A673 (cell line): ENCODE measurements around the gene STIM1. TPM values are rescaled to one million over a fixed set of nuclear protein-coding genes. Genes with fewer than 3 reads are reported as not detected.
A peak's percentile ranks its signal among the peaks of the same experiment; 100 is the strongest.

Experiments used
- BruUV-seq: library from RNA; stranded (reverse); fragments of 400-500 nt; replicated peaks from 2 replicates; lab custom pipeline; 2021; lab: Mats Ljungman, UMichigan
- CTCF ChIA-PET: fragments of 300-600 bp; sonication (Branson Sonifier 250); formaldehyde crosslinking; loops from one replicate; lab custom pipeline; 2022; ENCODE audit warnings: antibody characterized with exemption; lab: Charles Lee
- POLR2A ChIA-PET: fragments of 300-600 bp; sonication (Branson Sonifier 250); formaldehyde crosslinking; loops from one replicate; lab custom pipeline; 2022; ENCODE audit warnings: antibody characterized with exemption; ENCODE audit not compliant: low non-redundant PET; lab: Charles Lee
- DNase-seq: peaks from one replicate; pipeline ENCODE4 v3.0.0-alpha.2; 2015; ENCODE audit warnings: low spot score
- H3K27ac ChIP-seq: fragments of 200-600 bp; sonication (generic); 2 replicates; pipeline ENCODE4 v1.5.1; 2016; ENCODE audit warnings: mixed run types, low read depth, mild to moderate bottlenecking, mixed read lengths, antibody characterized with exemption, low read length; ENCODE audit not compliant: poor library complexity, severe bottlenecking
- H3K27me3 ChIP-seq: fragments of 200-600 bp; sonication (generic); replicated peaks from 2 replicates; pipeline ENCODE4 v1.6.1; 2017; ENCODE audit warnings: mixed run types, low read depth, mild to moderate bottlenecking, mixed read lengths, antibody characterized with exemption, low read length; ENCODE audit not compliant: insufficient read depth, poor library complexity
- H3K36me3 ChIP-seq: fragments of 200-600 bp; sonication (generic); 2 replicates; pipeline ENCODE4 v1.6.1; 2016; ENCODE audit warnings: mixed run types, mild to moderate bottlenecking, mixed read lengths, antibody characterized with exemption, low read length; ENCODE audit not compliant: insufficient read depth, poor library complexity, severe bottlenecking
- H3K4me1 ChIP-seq: fragments of 200-600 bp; sonication (generic); 2 replicates; pipeline ENCODE4 v1.6.1; 2017; ENCODE audit warnings: mixed run types, mild to moderate bottlenecking, mixed read lengths, antibody characterized with exemption, low read length; ENCODE audit not compliant: insufficient read depth, poor library complexity, severe bottlenecking
- H3K4me3 ChIP-seq: fragments of 200-600 bp; sonication (generic); 2 replicates; pipeline ENCODE4 v1.5.1; 2016; ENCODE audit warnings: low read depth, mixed run types, mild to moderate bottlenecking, mixed read lengths, low read length; ENCODE audit not compliant: poor library complexity, severe bottlenecking
- H3K9me3 ChIP-seq: fragments of 200-600 bp; sonication (generic); 2 replicates; pipeline ENCODE4 v1.6.1; 2016; ENCODE audit warnings: mixed run types, low read depth, mild to moderate bottlenecking, mixed read lengths, antibody characterized with exemption, low read length; ENCODE audit not compliant: poor library complexity, severe bottlenecking
- EZH2 ChIP-seq: fragments of 200-600 bp; sonication (generic); IDR thresholded peaks from 2 replicates; pipeline ENCODE4 v1.6.1; 2017; ENCODE audit warnings: borderline replicate concordance, low read depth, mild to moderate bottlenecking, mixed read lengths, antibody characterized with exemption, low read length; ENCODE audit not compliant: poor library complexity, severe bottlenecking
- intact Hi-C: fragments of 100-400 bp; cut with micrococcal nuclease; formaldehyde crosslinking; loops from one replicate; pipeline ENCODE4 v1.10.0; 2022; ENCODE audit not compliant: unreplicated experiment
- total RNA-seq: library from RNA; stranded (reverse); gene quantifications from 2 replicates; pipeline ENCODE4 v1.2.3, GENCODE V29; 2021
- TF ChIP-seq, protein P1 (sequence below): fragments of 300-800, 200-600 bp; sonication (generic); conservative IDR thresholded peaks from 2 replicates; pipeline ENCODE4 v1.5.1; 2017; ENCODE audit warnings: low read depth, mild to moderate bottlenecking, antibody characterized with exemption, low read length, moderate library complexity, mixed read lengths

STIM1 gene
- total RNA-seq, 1 experiment from 2014 or later = 14.2 TPM

DNA sequence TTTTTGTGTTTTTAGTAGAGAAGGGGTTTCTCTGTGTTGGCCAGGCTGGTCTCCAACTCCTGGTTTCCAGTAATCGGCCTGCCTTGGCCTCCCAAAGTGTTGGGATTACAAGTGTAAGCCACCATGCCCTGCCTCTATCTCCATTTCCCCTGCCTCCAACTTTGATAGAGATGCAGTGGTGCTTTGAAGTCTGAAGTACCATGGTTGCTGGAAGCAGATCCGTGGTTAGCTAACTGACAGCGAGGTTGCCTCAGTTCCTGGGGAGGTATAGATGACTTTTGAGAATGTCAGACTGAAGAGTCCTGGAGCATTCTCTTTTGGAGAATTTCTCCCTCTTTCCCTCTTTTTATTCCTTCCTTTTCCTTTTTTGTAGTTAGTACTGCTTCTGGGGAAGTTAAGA, 127.6 kb downstream of the STIM1 start:
- BruUV-seq = no TSS peak
- POLR2A ChIA-PET = no interaction called here
- H3K9me3 ChIP-seq = no peaks in the 10 kb centered on the region
- H3K27ac ChIP-seq = no peak overlapping the region
- H3K27me3 ChIP-seq = no peaks in the 10 kb centered on the region
- intact Hi-C loops = no loop called here
- H3K4me3 ChIP-seq = no peak overlapping the region
- CTCF ChIA-PET = no interaction called here
- no peak for TF ChIP-seq EZH2
- no peaks in the 10 kb centered on the region for H3K36me3 ChIP-seq
- no peak for DNase-seq
- H3K4me1 ChIP-seq = no peaks in the 10 kb centered on the region

DNA sequence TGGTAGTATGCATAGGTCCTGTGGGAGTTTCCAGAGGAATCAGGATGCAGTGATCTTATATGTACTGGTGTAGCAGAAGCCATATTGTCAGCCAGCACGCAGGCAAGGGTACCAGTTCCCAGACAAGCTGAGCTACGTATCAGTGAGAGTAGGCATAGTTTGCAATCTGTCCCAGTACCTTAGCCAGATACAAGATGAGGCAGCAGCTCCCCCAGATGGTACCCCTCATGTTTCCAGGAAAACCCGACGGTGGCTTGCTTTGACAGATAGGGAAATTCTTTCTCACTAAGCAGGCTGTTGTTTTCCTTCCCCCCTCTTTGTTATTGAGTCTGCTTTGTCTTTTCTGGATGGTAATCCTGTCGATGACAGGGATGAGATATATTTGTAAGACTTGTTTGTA, 129.4 kb downstream of the STIM1 start:
- Histone ChIP-seq H3K9me3 (no peaks in the 10 kb centered on the region), H3K4me3 (no peak overlapping the region), H3K4me1 (no peaks in the 10 kb centered on the region), H3K27me3 (no peaks in the 10 kb centered on the region), H3K27ac (no peak overlapping the region), H3K36me3 (no peaks in the 10 kb centered on the region)
- no peak for TF ChIP-seq EZH2
- TF ChIP-seq, protein P1, sequence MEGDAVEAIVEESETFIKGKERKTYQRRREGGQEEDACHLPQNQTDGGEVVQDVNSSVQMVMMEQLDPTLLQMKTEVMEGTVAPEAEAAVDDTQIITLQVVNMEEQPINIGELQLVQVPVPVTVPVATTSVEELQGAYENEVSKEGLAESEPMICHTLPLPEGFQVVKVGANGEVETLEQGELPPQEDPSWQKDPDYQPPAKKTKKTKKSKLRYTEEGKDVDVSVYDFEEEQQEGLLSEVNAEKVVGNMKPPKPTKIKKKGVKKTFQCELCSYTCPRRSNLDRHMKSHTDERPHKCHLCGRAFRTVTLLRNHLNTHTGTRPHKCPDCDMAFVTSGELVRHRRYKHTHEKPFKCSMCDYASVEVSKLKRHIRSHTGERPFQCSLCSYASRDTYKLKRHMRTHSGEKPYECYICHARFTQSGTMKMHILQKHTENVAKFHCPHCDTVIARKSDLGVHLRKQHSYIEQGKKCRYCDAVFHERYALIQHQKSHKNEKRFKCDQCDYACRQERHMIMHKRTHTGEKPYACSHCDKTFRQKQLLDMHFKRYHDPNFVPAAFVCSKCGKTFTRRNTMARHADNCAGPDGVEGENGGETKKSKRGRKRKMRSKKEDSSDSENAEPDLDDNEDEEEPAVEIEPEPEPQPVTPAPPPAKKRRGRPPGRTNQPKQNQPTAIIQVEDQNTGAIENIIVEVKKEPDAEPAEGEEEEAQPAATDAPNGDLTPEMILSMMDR = peak; percentile 24; the same call in 1 of the 2 replicates
- no peak for DNase-seq
- ChIA-PET POLR2A (no interaction called here), CTCF (interaction anchor here (1.3 kb wide), 1 partner anchor 136 kb away, joined by 5 read pairs; no protein-coding TSS in a partner anchor)
- intact Hi-C loops = no loop called here
- BruUV-seq = no TSS peak

DNA sequence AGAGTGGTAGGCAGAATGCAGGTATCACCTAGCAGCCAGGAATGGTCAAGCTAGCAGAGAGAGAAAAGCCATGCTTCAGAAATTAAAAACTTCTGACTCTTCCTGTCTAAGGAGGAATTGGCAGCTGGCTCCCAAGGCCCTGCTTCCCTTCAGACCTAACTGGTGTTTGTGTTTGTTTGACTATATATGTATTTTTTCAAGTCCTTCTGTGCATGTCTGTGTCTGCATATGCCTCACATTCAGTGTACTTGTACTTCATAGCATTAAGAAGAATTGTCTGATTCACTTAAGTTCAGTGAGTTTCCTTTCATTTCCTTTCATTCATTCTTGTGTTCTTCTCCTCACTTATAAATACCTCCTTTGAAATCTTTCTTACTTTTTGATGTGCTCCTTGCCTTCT, 130.2 kb downstream of the STIM1 start:
- ChIA-PET CTCF (no interaction called here), POLR2A (no interaction called here)
- Histone ChIP-seq H3K27me3 (no peaks in the 10 kb centered on the region), H3K27ac (no peak overlapping the region), H3K36me3 (no peaks in the 10 kb centered on the region), H3K9me3 (no peaks in the 10 kb centered on the region), H3K4me1 (no peaks in the 10 kb centered on the region), H3K4me3 (no peak overlapping the region)
- DNase-seq = no peak
- intact Hi-C loops = no loop called here
- BruUV-seq = no TSS peak
- no peak for TF ChIP-seq EZH2

DNA sequence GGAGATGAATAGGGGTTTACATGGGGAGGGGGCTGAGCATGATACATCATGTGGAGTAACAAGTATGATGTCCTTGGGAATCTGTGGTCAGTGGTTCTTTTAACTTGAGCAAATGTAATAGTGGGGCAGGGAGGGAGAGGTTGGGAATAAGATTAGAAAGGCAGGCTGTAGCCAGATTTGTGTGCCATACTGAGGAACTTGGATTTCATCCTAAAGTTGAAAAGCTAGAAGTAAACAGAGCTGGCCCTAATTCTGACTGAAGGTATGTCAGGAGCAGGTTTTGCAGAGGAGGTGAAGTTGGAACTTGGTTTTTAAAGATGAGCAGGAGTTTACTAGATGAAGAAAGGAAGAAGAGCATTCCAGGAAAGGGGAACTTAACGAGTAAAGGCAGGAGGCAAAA, 130.8 kb downstream of the STIM1 start:
- Histone ChIP-seq H3K27ac (no peak overlapping the region), H3K27me3 (no peaks in the 10 kb centered on the region), H3K9me3 (no peaks in the 10 kb centered on the region), H3K4me3 (no peak overlapping the region), H3K36me3 (no peaks in the 10 kb centered on the region), H3K4me1 (no peaks in the 10 kb centered on the region)
- CTCF ChIA-PET = no interaction called here
- no peak for TF ChIP-seq EZH2
- TF ChIP-seq, protein P1 = no peak
- no peak for DNase-seq
- intact Hi-C loops = no loop called here
- POLR2A ChIA-PET = no interaction called here
- no TSS peak for BruUV-seq
